Stimulated activated CD8-positive, alpha-beta memory T cell treated with anti-CD3 and anti-CD28 coated beads, Interleukin-7, amount 100 ng/mL, for 4 hours (primary cell): ENCODE data around the gene CABP5.
"Not testable (repeated sequence)": the region's sequence is repeated elsewhere in the genome, so short reads cannot be mapped to it uniquely, and the experiment has no call there.

Experiments used
- DNase-seq, 2 donors: peaks; one replicate each; pipeline ENCODE4 v3.0.0-alpha.2; 2020; ENCODE audit warnings: low read depth in 2 of 2

Gene CABP5

DNA sequence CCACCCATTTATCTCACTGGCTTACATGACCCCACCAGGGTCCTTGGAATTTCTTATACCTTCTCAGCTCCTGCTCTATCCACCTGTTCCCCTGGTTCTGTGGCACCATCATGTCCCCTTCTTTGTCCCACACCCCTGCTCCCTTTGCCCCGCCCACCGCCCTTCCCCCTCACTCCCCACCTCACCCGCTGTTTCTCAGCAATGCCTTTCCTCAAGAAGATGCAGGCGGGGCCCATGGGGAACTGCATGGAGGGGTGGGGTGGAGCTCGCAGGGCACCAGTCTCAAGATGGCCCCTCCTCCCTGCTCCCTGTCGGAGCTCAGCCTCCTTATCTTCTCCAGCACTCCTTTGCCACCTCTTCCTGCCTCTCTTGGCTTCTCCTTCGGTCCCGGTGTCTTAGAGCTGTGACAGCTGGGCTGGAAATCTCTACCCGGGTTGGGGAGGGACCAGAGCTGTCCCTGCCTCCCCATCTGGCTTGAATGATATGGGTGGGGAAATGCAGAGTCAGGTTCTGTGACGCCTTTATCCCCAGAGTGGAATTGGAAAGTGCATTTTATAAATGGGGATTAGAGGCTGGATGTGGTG lies at the start of gene CABP5:
CABP5 (minus strand) TSS at position 405 of the 584 bp plus-strand sequence; CDS start at position 248, 157 bp downstream.
- DNase-seq, result no peak

DNA sequence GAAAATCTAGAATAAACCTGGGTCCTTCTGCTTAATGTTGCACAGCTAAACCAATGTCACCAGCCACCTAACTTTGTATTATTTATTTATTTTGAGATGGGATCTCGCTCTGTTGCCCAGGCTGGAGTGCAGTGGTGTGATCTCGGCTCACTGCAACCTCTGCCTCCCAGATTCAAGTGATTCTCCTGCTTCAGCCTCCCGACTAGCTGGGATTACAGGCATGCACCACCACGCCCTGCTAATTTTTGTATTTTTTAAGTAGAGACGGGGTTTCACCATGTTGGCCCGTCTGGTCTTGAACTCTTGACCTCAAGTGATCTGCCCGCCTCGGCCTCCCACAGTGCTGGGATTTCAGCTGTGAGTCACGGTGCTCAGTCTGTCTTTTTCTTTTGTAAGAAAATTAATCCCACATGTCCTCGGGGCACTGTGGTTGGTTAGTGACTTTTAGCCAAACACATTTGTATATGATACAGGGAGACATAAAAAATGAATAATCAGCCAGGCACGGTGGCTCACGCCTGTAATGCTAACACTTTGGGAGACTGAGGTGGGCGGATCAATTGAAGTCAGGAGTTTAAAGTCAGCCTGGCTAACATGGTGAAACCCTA lies 47.3 kb upstream of the CABP5 start:
- DNase-seq, result not testable (repeated sequence)

DNA sequence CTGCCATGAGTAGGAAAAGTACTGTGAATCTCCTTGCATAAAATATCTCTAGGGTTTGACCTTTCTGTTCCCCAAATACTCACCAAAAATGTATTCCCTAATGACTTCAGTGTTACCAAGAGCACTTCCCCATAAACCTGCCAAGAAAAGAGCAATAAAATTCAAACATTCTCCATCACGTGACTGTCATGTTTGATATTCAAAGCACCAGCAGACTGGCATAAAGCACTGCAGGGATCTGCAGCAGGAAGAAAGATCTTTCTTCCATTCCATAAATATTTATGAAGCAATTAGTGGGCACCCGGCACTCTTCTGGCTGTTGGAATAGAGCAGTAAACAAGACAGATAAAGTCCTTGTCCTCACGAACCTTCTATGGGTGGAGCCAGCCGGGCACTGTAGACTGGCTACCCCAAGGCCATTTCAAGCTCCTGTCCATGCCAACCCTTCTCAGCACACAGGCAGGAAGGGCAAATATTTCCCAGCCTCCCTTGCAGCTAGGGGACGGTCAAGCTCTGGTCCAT lies 46.5 kb upstream of the CABP5 start:
- no peak for DNase-seq

DNA sequence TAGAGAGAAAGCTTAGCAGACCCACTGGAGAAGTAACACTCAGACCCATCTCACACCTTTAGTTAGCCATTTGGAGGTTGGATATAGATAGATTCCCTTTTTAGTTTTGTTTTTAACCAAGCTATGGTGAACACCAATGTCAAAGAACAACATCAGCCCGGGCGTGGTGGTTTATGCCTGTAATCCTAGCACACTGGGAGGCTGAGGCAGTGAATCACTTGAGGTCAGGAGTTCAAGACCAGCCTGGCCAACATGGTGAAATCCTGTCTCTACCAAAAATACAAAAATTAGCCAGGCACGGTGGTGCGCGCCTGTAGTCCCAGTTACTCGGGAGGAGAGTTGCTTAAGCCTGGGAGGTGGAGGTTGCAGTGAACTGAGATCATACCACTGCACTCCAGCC lies 45.1 kb upstream of the CABP5 start:
- not testable (repeated sequence) for DNase-seq

DNA sequence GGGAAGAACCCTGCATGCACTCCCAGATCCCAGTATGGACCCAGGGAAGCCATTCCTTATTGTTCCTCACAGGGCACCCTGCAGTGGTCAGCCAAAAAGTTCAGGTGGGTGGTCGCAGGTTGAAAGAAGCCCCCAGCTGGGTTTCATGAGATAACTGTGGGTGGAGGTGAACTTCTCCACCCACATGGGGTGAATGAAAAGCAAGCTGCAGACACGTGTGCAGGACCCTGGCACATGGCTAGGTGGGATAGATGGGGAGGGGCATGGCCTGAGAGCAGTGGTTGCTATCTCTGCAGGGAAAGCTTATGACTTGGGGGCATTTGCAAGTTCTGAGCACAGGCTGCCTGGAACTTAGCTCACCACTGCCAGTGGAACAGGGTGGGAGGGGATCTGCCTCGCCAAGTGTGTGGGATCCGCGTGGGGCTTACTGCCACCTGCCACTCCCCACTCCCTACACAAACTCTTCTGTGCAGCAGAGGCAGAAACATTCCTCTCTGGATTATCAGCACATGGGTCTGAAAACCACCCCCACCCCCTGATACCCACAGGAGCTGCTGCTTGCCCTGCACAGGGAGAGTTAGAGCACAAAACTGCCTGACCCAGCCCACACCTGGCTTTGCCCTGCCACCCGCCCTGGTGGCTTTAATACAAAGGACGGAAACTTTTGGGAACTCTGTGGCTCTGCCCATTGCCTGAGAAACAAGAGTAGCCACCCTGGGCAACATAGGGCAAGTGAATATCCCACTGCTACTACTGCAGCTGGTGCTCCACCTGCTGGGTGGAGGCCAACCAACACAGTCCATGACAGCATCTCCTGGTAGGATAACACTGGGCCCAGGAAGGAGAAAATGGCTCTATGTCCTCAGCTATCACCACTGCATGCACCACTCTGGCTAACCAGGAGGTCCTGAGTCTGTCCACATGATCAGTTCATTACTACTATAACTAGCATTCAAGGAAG lies 42.3 kb upstream of the CABP5 start:
- DNase-seq, result no peak

DNA sequence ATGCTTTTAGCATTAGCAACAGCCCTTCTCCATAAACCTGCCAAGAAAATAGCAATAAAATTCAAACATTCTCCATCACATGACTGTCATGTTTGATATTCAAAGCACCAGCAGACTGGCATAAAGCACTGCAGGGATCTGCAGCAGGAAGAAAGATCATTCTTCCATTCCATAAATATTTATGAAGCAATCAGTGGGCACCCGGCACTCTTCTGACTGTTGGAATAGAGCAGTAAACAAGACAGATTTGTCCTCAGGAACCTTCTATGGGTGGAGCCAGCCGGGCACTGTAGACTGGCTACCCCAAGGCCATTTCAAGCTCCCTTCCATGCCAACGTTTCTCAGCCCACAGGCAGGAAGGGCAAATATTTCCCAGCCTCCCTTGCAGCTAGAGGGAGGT lies 41.2 kb upstream of the CABP5 start:
- DNase-seq, result no peak

DNA sequence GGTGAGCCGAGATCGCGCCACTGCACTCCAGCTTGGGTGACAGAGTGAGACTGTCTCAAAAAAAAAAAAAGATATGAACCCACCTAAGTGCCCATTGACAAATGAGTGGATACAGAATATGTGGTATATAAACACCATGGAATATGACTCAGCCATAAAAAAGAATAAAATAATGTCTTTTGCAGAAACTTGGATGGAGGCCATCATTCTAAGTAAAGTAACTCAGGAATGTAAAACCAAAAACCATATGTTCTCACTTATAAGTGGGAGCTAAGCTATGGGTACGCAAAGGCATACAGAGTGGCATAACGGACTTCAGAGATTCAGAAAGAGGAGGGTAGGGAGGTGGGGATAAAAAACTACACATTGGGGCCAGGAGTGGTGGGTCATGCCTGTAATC lies 37.2 kb upstream of the CABP5 start:
- no peak for DNase-seq

DNA sequence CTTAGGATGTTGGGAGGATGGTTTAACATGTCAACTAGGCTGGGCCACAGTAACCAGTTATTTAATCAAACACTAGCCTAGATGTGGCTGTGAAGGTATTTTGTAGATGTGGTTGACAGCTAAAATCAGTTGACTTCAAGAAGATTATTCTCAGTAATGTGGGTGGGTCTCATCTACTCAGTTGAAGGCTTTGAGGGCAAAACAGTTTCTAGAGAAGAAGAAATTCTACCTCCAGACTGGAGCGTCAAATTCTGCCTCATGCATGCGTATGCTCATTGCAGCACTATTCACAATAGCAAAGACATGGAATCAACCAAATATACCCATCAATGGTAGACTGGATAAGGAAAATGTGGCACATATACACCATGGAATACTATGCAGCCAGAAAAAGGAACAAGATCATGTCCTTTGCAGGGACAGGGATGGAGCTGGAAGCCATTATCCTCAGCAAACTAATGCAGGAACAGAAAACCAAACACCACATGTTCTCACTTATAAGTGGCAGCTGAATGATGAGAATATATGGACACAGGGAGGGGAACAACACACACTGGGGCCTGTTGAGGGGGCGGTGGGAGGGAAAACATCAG lies 26.4 kb upstream of the CABP5 start:
- not testable (repeated sequence) for DNase-seq

DNA sequence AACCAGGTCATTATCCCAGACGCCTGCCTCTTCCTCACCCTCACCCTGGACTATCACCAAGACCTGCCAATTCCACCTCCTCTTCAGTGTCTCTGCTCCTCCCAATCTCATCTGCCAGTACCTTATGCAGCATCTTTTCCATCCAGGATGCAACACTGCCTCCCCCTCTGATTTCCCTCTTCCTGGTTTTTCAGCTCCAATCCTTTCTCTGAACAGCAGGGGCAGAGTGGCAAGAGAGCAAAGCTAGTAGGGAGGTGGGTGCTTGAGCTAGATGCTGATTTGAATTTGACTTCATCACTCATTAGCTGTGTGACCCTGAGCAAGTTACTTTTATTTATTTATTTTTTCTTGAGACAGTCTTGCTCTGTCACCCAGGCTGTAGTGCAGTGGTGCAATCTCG lies 25.6 kb upstream of the CABP5 start:
- no peak for DNase-seq

DNA sequence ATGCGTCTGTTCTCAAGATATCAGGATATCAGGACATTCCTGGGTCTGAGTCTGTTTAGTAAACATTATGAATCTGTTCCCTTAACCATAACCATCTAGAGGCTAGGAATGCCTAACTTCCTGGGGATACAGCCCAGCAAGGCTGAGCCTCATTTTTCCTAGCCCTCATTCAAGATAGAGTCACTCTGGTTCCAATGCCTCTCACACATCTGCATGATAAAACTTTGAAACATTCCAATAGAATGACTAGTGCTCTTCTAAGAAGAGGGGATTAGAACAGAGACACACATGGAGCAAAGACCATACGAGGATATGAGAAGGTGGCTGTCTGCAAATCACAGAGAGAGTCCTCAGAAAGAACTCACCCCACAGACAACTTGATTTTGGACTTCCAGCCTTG lies 20.6 kb upstream of the CABP5 start:
- DNase-seq, result no peak

DNA sequence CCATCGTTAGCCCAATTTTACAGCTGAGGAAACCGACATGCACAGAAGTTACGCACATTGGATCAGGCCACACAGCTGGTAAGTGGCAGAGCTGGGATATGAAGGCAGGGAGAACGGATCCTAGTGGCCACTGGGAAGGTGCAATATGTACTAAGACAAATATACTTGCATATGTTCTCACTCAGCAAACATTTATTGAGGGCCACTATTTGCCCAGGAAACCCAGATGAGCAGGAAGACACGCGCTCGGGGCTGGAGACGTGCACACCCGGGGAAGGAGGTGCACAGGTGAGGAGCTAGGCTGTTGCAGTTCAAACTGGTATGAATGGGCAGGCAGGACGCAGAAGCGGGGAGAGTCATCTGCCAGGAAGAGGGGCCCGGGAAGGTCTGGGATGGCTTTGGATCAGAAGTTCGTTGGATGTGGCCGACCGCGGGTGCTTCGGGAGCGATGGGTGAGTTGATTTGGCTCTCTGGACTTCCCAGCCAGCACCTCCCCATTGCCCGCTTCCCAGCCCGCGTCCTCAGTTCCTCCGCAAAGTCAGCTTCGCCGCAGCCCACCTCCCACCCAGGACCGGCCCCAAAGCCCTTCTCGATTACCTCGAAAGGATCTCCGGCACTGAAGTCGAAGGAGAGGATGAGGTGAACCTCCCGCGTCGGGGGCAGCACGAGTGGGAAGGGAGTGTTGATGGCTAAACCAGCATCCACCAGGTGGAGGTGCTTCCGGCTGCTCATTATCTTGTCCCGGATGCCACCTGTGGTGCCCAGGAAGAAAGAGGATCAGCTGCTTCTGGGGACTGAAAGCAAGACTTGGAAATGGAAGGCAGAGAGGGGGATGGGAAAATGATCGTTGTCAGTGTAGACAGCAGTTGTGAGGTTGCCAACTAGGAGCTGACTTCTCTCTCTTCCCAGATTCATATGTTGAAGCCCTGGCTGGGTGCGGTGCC lies 17.8 kb upstream of the CABP5 start:
- DNase-seq, result no peak

DNA sequence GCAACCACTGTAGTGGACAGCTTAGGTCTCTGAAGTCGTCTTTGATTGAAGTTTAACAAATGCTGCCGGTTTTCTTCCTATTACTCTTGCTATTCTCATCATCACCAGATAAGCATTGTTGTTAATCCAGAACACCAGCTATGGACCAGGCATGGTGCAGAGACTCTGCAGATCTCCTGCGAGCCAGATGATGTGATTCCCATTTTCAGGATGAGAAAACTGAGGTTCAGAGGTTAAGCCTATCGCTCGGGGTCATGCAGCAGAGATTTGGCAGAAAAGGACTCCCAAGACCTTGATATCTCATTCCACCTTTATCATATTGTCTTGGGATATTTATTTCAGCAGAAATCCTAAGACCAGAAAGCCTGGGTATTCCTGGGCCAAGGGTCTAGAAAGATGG lies 16.5 kb upstream of the CABP5 start:
- no peak for DNase-seq

DNA sequence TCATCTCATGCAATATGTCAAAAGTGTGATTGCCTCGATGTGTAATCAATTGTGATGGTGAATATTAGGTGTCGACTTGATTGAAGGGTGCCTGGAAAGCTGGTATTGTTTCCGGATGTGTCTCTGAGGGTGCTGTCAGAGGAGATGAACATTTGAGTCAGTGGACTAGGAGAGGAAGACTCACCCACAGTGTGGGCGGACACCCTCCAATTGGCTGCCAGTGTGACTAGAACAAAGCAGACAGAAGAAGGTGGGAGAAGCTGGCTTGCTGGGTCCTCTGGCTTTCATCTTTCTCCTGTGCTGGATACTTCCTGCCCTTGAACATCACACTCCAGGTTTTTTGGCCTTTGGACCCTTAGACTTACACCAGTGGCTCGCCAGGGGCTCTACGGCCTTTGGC lies 15.5 kb upstream of the CABP5 start:
- DNase-seq, result no peak

DNA sequence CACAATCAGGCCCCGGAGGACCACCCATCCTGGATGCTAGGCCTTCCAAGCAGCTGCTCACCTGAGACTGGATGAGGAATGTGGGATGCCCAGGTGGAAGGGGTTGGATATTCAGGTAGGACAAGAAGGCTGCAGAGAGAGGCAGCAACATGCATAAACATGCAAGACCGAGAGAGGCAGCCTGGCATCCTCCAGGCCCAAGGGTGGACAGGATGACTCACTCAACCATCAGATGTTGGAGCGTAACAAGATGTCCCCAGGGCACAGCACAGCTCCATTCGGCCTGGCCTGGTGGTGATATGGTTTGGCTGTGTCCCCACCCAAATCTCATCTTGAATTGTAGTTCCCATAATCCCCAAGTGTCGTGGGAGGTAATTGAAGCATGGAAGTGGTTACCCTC lies 10.0 kb upstream of the CABP5 start:
- DNase-seq, result no peak

DNA sequence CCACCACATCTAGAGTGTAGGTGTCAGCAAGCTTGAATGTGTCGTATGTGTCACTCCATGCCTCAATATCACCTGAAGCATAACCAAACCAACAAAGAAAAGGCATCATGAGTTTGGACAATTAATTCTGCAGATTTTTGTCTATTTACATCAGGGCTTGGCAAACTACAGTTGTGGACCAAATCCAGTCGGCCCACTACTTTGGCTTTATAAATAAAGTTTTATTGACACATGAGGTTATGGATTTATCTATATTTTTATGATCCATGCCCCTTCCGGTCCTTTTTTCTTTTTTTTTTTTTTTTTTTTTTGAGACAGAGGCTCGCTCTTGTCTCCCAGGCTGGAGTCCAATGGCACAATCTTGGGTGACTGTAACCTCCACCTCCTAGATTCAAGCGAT lies 9.2 kb upstream of the CABP5 start:
- DNase-seq, result no peak

DNA sequence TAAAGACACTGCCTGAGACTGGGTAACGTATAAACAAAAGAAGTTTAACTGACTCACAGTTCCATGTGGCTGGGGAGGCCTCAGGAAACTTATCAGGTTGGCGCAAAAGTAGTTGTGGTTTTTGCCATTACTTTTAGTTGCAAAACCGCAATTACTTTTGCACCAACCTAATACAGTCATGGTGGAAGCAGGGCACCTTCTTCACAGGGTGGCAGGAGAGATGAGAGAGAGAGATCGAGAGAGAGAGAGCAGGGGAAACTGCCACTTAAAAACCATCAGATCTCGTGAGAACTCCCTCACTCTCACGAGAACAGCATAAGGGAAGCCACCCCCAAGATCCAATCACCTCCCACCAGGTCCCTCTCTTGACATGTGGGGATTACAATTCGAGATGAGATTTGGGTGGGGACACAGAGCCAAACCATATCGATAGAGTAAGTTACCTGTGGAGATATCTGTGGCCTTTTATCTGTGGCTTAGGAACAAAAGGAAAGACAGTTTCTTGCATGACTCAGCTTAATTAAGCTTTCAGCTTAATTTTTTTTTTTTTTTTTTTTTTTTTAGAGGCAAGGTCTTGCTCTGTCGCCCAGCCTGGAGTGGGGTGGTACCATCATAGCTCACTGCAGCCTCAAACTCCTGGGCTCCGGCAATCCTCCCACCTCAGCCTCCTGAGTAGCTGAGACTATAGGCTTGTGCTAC lies 7.6 kb upstream of the CABP5 start:
- no peak for DNase-seq

DNA sequence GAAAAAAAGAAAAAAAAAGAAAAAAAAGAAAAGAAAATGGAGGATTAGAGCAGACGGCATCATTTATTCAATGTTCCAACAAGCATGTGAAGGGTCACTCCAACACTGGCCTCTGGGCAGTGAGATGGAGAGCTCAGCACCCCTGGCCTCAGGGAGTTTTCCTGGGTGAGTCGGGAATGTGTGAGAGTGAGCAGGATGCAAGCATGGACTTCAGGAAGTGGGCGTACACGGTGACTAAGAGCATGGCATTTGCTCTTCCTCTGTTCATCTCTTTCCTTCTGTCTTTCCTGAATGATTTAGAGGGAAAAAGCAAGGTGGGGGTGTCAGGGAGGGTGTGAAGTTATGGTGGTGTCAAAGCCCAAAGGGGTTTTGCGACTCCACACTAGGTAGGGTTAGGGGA lies 682 bp upstream of the CABP5 start:
- DNase-seq, result no peak

DNA sequence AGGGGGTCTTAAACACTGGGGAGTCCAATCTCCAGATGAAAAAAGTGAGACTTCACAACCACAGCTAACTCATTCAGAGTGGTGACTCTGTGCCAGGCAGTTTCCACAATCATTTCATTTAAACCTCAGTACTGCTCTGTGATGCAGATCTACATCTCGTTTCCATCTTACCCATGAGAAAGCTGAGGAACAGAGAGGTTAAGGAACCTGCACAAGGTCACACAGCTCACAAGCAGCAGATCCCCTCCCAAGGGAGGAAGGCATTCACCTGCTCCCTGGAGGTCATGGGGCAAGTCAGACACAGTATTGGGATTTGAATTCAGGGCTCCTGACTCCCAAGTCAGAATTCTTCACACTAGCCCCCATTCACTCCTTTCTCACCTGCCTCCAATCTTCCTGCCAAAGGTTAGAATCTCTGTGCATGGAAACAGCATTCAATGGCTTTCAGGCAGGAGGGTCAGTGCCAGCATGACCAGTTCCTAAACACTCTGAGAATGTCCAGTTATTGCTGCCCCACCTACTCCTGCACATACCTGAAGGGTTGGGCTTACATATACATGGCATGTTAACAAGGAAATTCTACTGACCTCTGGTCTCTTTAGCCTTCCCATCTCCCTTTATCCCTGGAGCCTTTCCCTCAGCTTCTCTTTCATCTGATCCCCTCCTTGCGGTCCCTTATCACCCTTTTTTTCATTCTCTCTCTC lies 1.9 kb downstream of the CABP5 start:
- no peak for DNase-seq

DNA sequence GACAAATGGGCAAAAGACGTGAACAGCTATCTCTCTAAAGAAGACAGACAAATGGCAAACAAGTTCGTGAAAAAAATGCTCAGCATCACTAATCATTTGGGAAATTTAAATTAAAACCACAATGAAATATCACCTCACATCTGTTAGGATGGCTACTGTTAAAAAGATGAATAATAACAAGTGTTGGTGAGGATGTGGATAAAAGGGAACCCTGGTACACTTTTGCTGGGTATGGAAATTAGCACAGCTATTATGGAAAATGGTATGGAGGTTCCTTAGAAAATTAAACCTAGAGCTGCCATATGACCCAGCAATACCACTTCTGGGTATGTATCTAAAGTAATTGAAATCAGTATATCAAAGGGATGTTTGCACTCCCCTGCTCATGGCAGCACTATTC lies 7.1 kb downstream of the CABP5 start:
- DNase-seq, result no peak

DNA sequence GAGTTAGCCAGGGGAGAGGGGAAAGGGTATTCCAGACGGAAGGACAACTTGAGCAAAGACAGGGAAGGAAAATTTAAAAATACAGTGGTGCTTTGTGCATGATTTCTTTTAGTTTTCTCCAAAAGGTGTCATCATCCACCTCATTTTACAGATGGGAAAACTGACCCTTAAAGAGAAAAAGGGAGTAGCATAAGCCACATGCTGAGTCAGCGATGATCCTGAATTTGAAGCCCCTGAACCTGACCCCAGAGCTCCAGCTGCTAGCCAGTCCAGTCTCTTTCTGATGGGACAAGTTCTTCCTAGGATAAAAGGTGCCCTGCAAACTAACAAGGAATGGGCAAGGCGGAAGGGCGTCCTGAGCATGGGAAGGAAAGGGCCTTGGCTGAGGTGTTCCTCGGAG lies 10.3 kb downstream of the CABP5 start:
- no peak for DNase-seq
